GM21367 (cell line): Measurements from ENCODE around the gene NOP9.
"Not testable (repeated sequence)": the region's sequence is repeated elsewhere in the genome, so short reads cannot be mapped to it uniquely, and the experiment has no call there.

Source experiments
- ATAC-seq: cut with Tn5 transposase; IDR thresholded peaks from one replicate; pipeline ENCODE4 v1.9.1; 2021; ENCODE audit not compliant: unreplicated experiment

The NOP9 gene

GRCh38 chr14:24323341-24323740 is 23.7 kb downstream of the NOP9 start:
- ATAC-seq, result no peak

- no peak for ATAC-seq
These were observed 24.4 kb downstream of the NOP9 start for GRCh38 chr14:24324024-24324423.

GRCh38 chr14:24325041-24325530 is 25.4 kb downstream of the NOP9 start:
- no peak for ATAC-seq

- ATAC-seq, result no peak
These were observed 26.3 kb downstream of the NOP9 start for GRCh38 chr14:24325963-24326362.

- no peak for ATAC-seq
These were observed 27.7 kb downstream of the NOP9 start for GRCh38 chr14:24327303-24327702.

GRCh38 chr14:24327914-24328313 is 28.3 kb downstream of the NOP9 start:
- ATAC-seq, result not testable (repeated sequence)

- ATAC-seq, result no peak
These were observed 29.5 kb downstream of the NOP9 start for GRCh38 chr14:24329073-24329663.

- ATAC-seq, result no peak
These were observed 30.1 kb downstream of the NOP9 start for GRCh38 chr14:24329736-24330135.

- no peak for ATAC-seq
These were observed 31.5 kb downstream of the NOP9 start for GRCh38 chr14:24330973-24331674.

- no peak for ATAC-seq
These were observed 32.1 kb downstream of the NOP9 start for GRCh38 chr14:24331731-24332267.

GRCh38 chr14:24332268-24332993 is 32.8 kb downstream of the NOP9 start:
- peak; percentile 58 for ATAC-seq

GRCh38 chr14:24334431-24335291 is 35.0 kb downstream of the NOP9 start, which contains the start of gene ADCY4:
Gene ADCY4 (minus strand): TSS chr14:24335071. CDS start chr14:24334652, 419 bp downstream.
- no peak for ATAC-seq

GRCh38 chr14:24335461-24336171 is 36.0 kb downstream of the NOP9 start:
- ATAC-seq, result no peak

- no peak for ATAC-seq
These were observed 37.6 kb downstream of the NOP9 start for GRCh38 chr14:24337144-24337823.

GRCh38 chr14:24337824-24338175 is 38.1 kb downstream of the NOP9 start:
- no peak for ATAC-seq

- no peak for ATAC-seq
These were observed 39.2 kb downstream of the NOP9 start for GRCh38 chr14:24338843-24339242.

GRCh38 chr14:24339284-24340151 is 39.9 kb downstream of the NOP9 start, which contains the start of gene RIPK3:
Gene RIPK3 (minus strand): TSS chr14:24339991. CDS start chr14:24339826, 165 bp downstream.
- ATAC-seq, result peak; percentile 86

GRCh38 chr14:24340606-24341005 is 41.0 kb downstream of the NOP9 start:
- ATAC-seq, result no peak
